Endothelial cell of umbilical vein (primary cell): ENCODE measurements around the gene GMNN. TPM values are rescaled to one million over a fixed set of nuclear protein-coding genes. Genes with fewer than 3 reads are reported as not detected.
A peak's percentile ranks its signal among the peaks of the same experiment; 100 is the strongest.

ENCODE experiments used
- BruUV-seq: library from RNA; stranded (reverse); fragments of 400-500 nt; replicated peaks from 2 replicates; lab custom pipeline; 2021; lab: Mats Ljungman, UMichigan
- CTCF ChIA-PET: fragments of 300-600, 350-600 bp; sonication (Branson Sonifier 250); formaldehyde crosslinking; loops from one replicate; lab custom pipeline; 2021; ENCODE audit warnings: antibody characterized with exemption, inconsistent platforms; lab: Charles Lee
- POLR2A ChIA-PET: fragments of 300-600, 350-600 bp; sonication (Branson Sonifier 250); formaldehyde crosslinking; loops from one replicate; lab custom pipeline; 2021; ENCODE audit warnings: antibody characterized with exemption, inconsistent platforms; lab: Charles Lee
- DNase-seq: peaks from one replicate; pipeline ENCODE4 v3.0.0-alpha.2; 2011; ENCODE audit warnings: low read depth, low spot score
- FAIRE-seq: peaks from 2 replicates; lab custom pipeline; 2011; peaks lifted over from hg19 to GRCh38; lab: Jason Lieb, UNC
- H2AFZ ChIP-seq: 2 replicates; pipeline ENCODE4 v1.6.0; 2012; ENCODE audit warnings: low read depth, low read length, control low read depth, inconsistent platforms
- H3K27ac ChIP-seq: 2 replicates; pipeline ENCODE4 v1.5.1; 2011; ENCODE audit warnings: low read depth, mild to moderate bottlenecking, control low read depth, low read length, moderate library complexity; ENCODE audit not compliant: insufficient read depth
- H3K27me3 ChIP-seq, 2 experiments: 2 replicates each; pipeline versions ENCODE4 v1.6.0 to v1.6.1; 2011; ENCODE audit warnings: low read length in 2 of 2, mixed read lengths in 1 of 2; ENCODE audit not compliant: control insufficient read depth in 2 of 2, insufficient read depth in 2 of 2
- H3K36me3 ChIP-seq, 2 experiments: 2 replicates in 1 of 2; 3 replicates in 1 of 2; pipeline ENCODE4 v1.5.1; 2011; ENCODE audit warnings: low read length in 2 of 2, mild to moderate bottlenecking in 1 of 2, moderate library complexity in 1 of 2; ENCODE audit not compliant: control insufficient read depth in 2 of 2, insufficient read depth in 2 of 2; ENCODE audit errors: extremely low read depth in 1 of 2
- H3K4me1 ChIP-seq: 3 replicates; pipeline ENCODE4 v1.5.1; 2011; ENCODE audit warnings: mild to moderate bottlenecking, low read length; ENCODE audit not compliant: control insufficient read depth, insufficient read depth; ENCODE audit errors: extremely low read depth
- H3K4me2 ChIP-seq: 2 replicates; pipeline ENCODE4 v1.6.1; 2011; ENCODE audit warnings: low read length, control low read depth, mixed read lengths; ENCODE audit not compliant: insufficient read depth
- H3K4me3 ChIP-seq, 3 experiments: fragments of 200-600 bp in 1 of 3; sonication (generic), shearing (Covaris generic) in 1 of 3; replicated peaks in 1 of 3; 2 replicates each; pipeline ENCODE4 v1.5.1; 2011 to 2016; ENCODE audit warnings: control low read depth in 3 of 3, low read length in 3 of 3, mild to moderate bottlenecking in 2 of 3, inconsistent platforms in 1 of 3, low read depth in 1 of 3, moderate library complexity in 1 of 3; ENCODE audit not compliant: insufficient read depth in 1 of 3
- H3K79me2 ChIP-seq: 2 replicates; pipeline ENCODE4 v1.6.0; 2012; ENCODE audit warnings: low read length, inconsistent platforms; ENCODE audit not compliant: control insufficient read depth, insufficient read depth
- H3K9ac ChIP-seq: replicated peaks from 2 replicates; pipeline ENCODE3; 2011; ENCODE audit warnings: low read length, control low read depth; ENCODE audit not compliant: insufficient read depth; ENCODE audit errors: extremely low read depth
- H3K9me1 ChIP-seq: replicated peaks from 3 replicates; pipeline ENCODE4 v1.6.0; 2011; ENCODE audit warnings: mild to moderate bottlenecking, low read length; ENCODE audit not compliant: control insufficient read depth, insufficient read depth; ENCODE audit errors: extremely low read depth
- H3K9me3 ChIP-seq: replicated peaks from 2 replicates; pipeline ENCODE4 v1.5.1; 2012; ENCODE audit warnings: low read length, inconsistent platforms; ENCODE audit not compliant: control insufficient read depth, insufficient read depth
- H4K20me1 ChIP-seq: replicated peaks from 2 replicates; pipeline ENCODE3; 2011; ENCODE audit warnings: mild to moderate bottlenecking, low read length; ENCODE audit not compliant: control insufficient read depth, insufficient read depth; ENCODE audit errors: extremely low read depth
- EZH2 ChIP-seq: IDR thresholded peaks from 2 replicates; pipeline ENCODE4 v1.6.1; 2012; ENCODE audit warnings: borderline replicate concordance, low read depth, mild to moderate bottlenecking, moderate library complexity, low read length, inconsistent platforms; ENCODE audit not compliant: severe bottlenecking
- FOS ChIP-seq: IDR thresholded peaks from 2 replicates; pipeline ENCODE4 v1.6.1; 2011; ENCODE audit warnings: mild to moderate bottlenecking, low read length, moderate library complexity, borderline replicate concordance; ENCODE audit not compliant: insufficient read depth
- JUN ChIP-seq: IDR thresholded peaks from 2 replicates; pipeline ENCODE4 v1.6.1; 2011; ENCODE audit warnings: borderline replicate concordance, low read depth; ENCODE audit not compliant: insufficient read length, insufficient read depth
- MYC ChIP-seq: IDR thresholded peaks from one replicate; pipeline ENCODE4 v1.6.1; 2011; ENCODE audit warnings: mild to moderate bottlenecking, low read depth, low read length
- POLR2A ChIP-seq: IDR thresholded peaks from 2 replicates; pipeline ENCODE4 v1.6.1; 2012; ENCODE audit warnings: low read depth, mild to moderate bottlenecking, control low read depth, low read length
- dilution Hi-C: fragments of 300-500 bp; cut with MboI; formaldehyde crosslinking; loops from one replicate; pipeline ENCODE4 v1.15.0; 2019; ENCODE audit warnings: low sequenced_read_pairs; ENCODE audit not compliant: extremely low pct_ligation_motif_present
- intact Hi-C: fragments of 100-400 bp; cut with micrococcal nuclease; formaldehyde crosslinking; loops from one replicate; pipeline ENCODE4 v1.10.0; 2022
- polyA plus RNA-seq, 4 experiments: library from polyadenylated mRNA; depleted of rRNA in 3 of 4; stranded (reverse) in 3 of 4; unstranded in 1 of 4; fragments of >200 nt; gene quantifications; 2 replicates each; pipeline versions ENCODE4 v1.2.1 to v1.2.3, GENCODE V29; 2011 to 2012; ENCODE audit warnings: missing spikeins in 1 of 4
- total RNA-seq: library from RNA; stranded (reverse); gene quantifications from 2 replicates; pipeline ENCODE4 v1.2.3, GENCODE V29; 2021
- TF ChIP-seq, protein P1 (sequence below): IDR thresholded peaks from 2 replicates; pipeline ENCODE4 v1.6.1; 2011; ENCODE audit not compliant: insufficient read depth, insufficient read length

The GMNN gene
- total and polyA plus RNA-seq, 2 donors (not counting 3 experiments of a cell fraction or from before 2014, with no cell fraction given): 25.4 to 52.6 TPM

DNA sequence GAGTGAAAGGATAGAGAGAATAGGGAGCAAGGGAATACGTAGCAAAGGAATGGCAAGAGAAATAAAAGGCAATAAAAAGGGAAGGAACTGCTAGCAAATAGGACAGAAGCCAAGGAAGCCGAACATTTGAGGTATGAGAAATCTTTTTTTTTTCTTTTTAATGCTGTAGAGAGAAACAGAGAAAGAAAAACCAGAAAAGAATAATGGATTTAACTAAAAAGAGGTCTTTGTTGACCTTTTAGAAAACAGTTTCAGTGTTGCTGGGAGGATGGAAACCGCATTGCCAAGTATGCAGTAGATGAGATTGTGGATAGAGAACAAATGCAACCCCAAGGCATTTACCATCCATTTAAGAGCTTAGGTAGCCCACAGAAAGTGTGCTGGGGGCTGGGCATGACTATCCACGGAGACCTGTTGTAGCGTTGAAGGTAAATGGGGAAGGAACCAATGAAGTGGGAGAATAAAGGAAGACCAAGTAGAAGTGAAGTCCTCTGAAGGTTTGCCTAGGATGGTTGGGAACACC lies 32.5 kb upstream of the GMNN start:
- ChIA-PET CTCF (interaction anchor here (0.9 to 2.6 kb wide), 9 partner anchors 13 to 275 kb away, joined by 3 to 14 read pairs (median 5); partner anchors contain the start of gene C6orf62), POLR2A (interaction anchor here (1.3 to 1.6 kb wide), 2 partner anchors 21 to 23 kb away, joined by 17 to 18 read pairs; partner anchors contain the start of gene C6orf62)
- dilution Hi-C loops (no loop called here), intact Hi-C loops (no loop called here)
- peak overlapping the region; percentile 52 for H2AFZ ChIP-seq
- H3K36me3 ChIP-seq: no peaks in the 10 kb centered on the region
- FAIRE-seq (no peak), DNase-seq (no peak)
- no peaks in the 10 kb centered on the region for H3K9me3 ChIP-seq
- peak overlapping the region; percentile 90 for H3K27ac ChIP-seq
- no peaks in the 10 kb centered on the region for H3K27me3 ChIP-seq
- no peaks in the 10 kb centered on the region for H3K9me1 ChIP-seq
- no peak overlapping the region for H3K4me2 ChIP-seq
- H3K79me2 ChIP-seq: no peaks in the 10 kb centered on the region
- H3K4me1 ChIP-seq: peaks cover 16% of the 10 kb centered on the region
- H4K20me1 ChIP-seq: no peaks in the 10 kb centered on the region
- H3K9ac ChIP-seq: no peak overlapping the region
- TF ChIP-seq MYC: no peak
- TF ChIP-seq, protein P1, sequence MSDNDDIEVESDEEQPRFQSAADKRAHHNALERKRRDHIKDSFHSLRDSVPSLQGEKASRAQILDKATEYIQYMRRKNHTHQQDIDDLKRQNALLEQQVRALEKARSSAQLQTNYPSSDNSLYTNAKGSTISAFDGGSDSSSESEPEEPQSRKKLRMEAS: no peak
- no peak for TF ChIP-seq EZH2
- TF ChIP-seq JUN: no peak
- TF ChIP-seq FOS: no peak
- no peak for TF ChIP-seq POLR2A
- no peak overlapping the region for H3K4me3 ChIP-seq
- BruUV-seq: no TSS peak
